SK-N-SH (cell line): Measurements from ENCODE around the gene TSHR.

Experiments used
- CTCF ChIP-seq: fragments of 200-600 bp; sonication (generic); IDR thresholded peaks from 2 replicates; pipeline ENCODE4 v1.6.1; 2017; ENCODE audit warnings: antibody characterized with exemption, mild to moderate bottlenecking, moderate library complexity
- FOXJ3 ChIP-seq: sonication (generic); formaldehyde crosslinking; IDR thresholded peaks from 2 replicates; pipeline ENCODE4 v1.5.1; 2020; ENCODE audit warnings: mild to moderate bottlenecking, missing genetic modification reagents
- GABPA ChIP-seq: IDR thresholded peaks from 2 replicates; pipeline ENCODE4 v1.4.0; 2012; ENCODE audit warnings: low read depth, mild to moderate bottlenecking
- IRF3 ChIP-seq: fragments of 150-350 bp; IDR thresholded peaks from 2 replicates; pipeline ENCODE4 v1.6.1; 2016; ENCODE audit warnings: mild to moderate bottlenecking, low read depth, low read length
- POLR2AphosphoS5 ChIP-seq: IDR thresholded peaks from 2 replicates; pipeline ENCODE4 v1.6.1; 2012; ENCODE audit warnings: low read depth, low read length
- TAF1 ChIP-seq: IDR thresholded peaks from 2 replicates; pipeline ENCODE4 v1.6.1; 2012; ENCODE audit warnings: low read depth, mild to moderate bottlenecking, low read length, moderate library complexity, borderline replicate concordance
- USF1 ChIP-seq: IDR thresholded peaks from 2 replicates; pipeline ENCODE4 v1.4.0; 2012; ENCODE audit warnings: low read depth, borderline replicate concordance

GRCh38 chr14:80948291-80948690 lies 7.1 kb upstream of the TSHR start:
- TF ChIP-seq GABPA (no peak), CTCF (no peak), POLR2AphosphoS5 (no peak), USF1 (no peak), TAF1 (no peak), IRF3 (no peak), FOXJ3 (CRISPR knock-in tag) (no peak)
